Heart right ventricle (tissue), 16 donors: Measurements from ENCODE around the gene OR1D5. TPM values are rescaled to one million over a fixed set of nuclear protein-coding genes. Genes with fewer than 3 reads are reported as not detected.

Source experiments
- ATAC-seq, 8 donors: fragments of 200-7000 bp; cut with Tn5 transposase; one replicate each; pipeline ENCODE4 v1.9.1; 2020; ENCODE audit warnings: mild to moderate bottlenecking in 8 of 8, moderate library complexity in 8 of 8, moderate number of reproducible peaks in 1 of 8
- DNase-seq, 2 donors: peaks; one replicate each; pipeline ENCODE4 v3.0.0-alpha.2; 2020
- H3K27ac ChIP-seq, 10 donors: fragments of 200-600 bp; sonication (generic) in 2 of 10; one replicate each; pipeline versions ENCODE4 v1.5.0 to v1.8.0; 2020 to 2022; ENCODE audit warnings: mild to moderate bottlenecking in 3 of 10
- H3K27me3 ChIP-seq, 7 donors: fragments of 200-600 bp; one replicate each; pipeline ENCODE4 v1.8.0; 2021 to 2022; ENCODE audit warnings: mild to moderate bottlenecking in 2 of 7
- H3K36me3 ChIP-seq, 9 donors: fragments of 200-600 bp; sonication (generic) in 1 of 9; one replicate each; pipeline versions ENCODE4 v1.5.0 to v1.8.0; 2020 to 2022; ENCODE audit warnings: mild to moderate bottlenecking in 2 of 9
- H3K4me1 ChIP-seq, 9 donors: fragments of 200-600 bp; sonication (generic) in 1 of 9; one replicate each; pipeline versions ENCODE4 v1.5.0 to v1.8.0; 2020 to 2022; ENCODE audit warnings: mild to moderate bottlenecking in 4 of 9
- H3K4me3 ChIP-seq, 10 donors: fragments of 200-600 bp; sonication (generic) in 2 of 10; one replicate each; pipeline versions ENCODE4 v1.5.0 to v1.8.0; 2020 to 2022; ENCODE audit warnings: mild to moderate bottlenecking in 7 of 10, moderate library complexity in 2 of 10
- H3K9me3 ChIP-seq, 11 donors: fragments of 200-600 bp in 10 of 11; sonication (generic) in 2 of 11; one replicate each; pipeline versions ENCODE4 v1.5.0 to v1.8.0; 2013 to 2022; ENCODE audit warnings: mild to moderate bottlenecking in 2 of 11, control low read depth in 1 of 11, moderate library complexity in 1 of 11
- WGBS, 2 donors: extraction: QIAGEN DNeasy Blood & Tissue Kit; methylation state at CpG; one replicate each; pipeline ENCODE4 v1.1.7; 2013; ENCODE audit warnings: inconsistent platforms in 1 of 2; 5-methylcytosine and 5-hydroxymethylcytosine counted together
- intact Hi-C, 10 donors: fragments of 100-400 bp; cut with DNase I; formaldehyde crosslinking; loops; one replicate each; pipeline versions ENCODE4 v1.11.1 to v1.14.2; 2022
- polyA plus RNA-seq, 2 donors: library from polyadenylated mRNA; stranded (reverse); fragments of 200-250 nt; gene quantifications; one replicate each; pipeline ENCODE4 v1.2.3, GENCODE V29; 2013
- total RNA-seq, 10 donors: library from RNA; stranded (reverse); fragmentation: NEBNext Ultra II Directional in 3 of 10; extraction: Animal tissue kit (Norgen Biotek cat#: 25700) in 3 of 10; gene quantifications; one replicate each; pipeline versions ENCODE4 v1.2.1 to v1.2.4, GENCODE V29; 2021 to 2023
- TF ChIP-seq, protein P1 (sequence below), 9 donors: fragments of 200-600 bp; sonication (generic) in 2 of 9; IDR thresholded peaks; one replicate each; pipeline versions ENCODE4 v1.5.0 to v1.8.0; 2021 to 2022; ENCODE audit warnings: antibody characterized with exemption in 9 of 9, mild to moderate bottlenecking in 5 of 9, moderate library complexity in 1 of 9
- donor health status: Arrhythmogenic right ventricular cardiomyopathy.
- donor health status: ischemic (EF 13 %, LVEDD 7.1; RV severe dilation, severe dysfunction).
- donor health status: healthy with polysubstance abuse.
- donor health status: DM: no; HTN: yes; CAD: no.
- donor health status: DM: no; HTN: no; CAD: no.
- donor health status: ischemic (EF 25% LVEDD 6.9; RV normal size, moderate dysfunction).
- donor health status: ischemic (EF 25% LVEDD 5.7; RV mildly dilated, moderate dysfunction).
- donor health status: healthy.
- donor health status: DM: yes; HTN: yes; CAD: no.
- donor health status: Ischemic cardiomyopathy.
- donor health status: ischemic (EF 35%, LVEDD 5.7; RV mildly dilated, moderate dysfunction).
- donor health status: nonischemic (EF 11% LVEDD 7.7; RV severe dilation, severe dysfunction).
- donor health status: DM: yes; HTN: yes; CAD: no.
- donor health status: PGD.
- donor health status: ischemic (EF 29% LVEDD 5.4; RV normal size, mild dysfunction).
- donor health status: nonischemic (EF 23%, LVEDD 6.1; RV moderate dilation, normal function).

The OR1D5 gene
- total and polyA plus RNA-seq, 12 donors, result not detected

DNA sequence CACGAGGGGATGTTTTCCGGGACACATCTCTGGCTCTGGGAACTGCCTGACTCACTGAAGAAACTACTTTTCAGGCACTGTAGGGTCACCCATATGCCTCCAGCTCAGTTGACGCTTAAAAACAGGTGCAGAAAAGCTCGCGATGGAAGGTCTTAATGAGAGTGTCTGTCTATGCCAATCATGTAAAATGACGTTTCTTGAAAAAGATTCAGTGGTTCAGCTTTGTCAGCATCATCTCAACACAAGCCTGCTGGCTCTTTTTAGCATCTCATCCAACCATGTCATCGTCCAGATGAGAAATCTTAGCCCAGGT is 27.5 kb downstream of the OR1D5 start:
- 90 to 91% methylated on average over 7 of the region's 7 CpGs for WGBS, 2 donors
- TF ChIP-seq, protein P1, sequence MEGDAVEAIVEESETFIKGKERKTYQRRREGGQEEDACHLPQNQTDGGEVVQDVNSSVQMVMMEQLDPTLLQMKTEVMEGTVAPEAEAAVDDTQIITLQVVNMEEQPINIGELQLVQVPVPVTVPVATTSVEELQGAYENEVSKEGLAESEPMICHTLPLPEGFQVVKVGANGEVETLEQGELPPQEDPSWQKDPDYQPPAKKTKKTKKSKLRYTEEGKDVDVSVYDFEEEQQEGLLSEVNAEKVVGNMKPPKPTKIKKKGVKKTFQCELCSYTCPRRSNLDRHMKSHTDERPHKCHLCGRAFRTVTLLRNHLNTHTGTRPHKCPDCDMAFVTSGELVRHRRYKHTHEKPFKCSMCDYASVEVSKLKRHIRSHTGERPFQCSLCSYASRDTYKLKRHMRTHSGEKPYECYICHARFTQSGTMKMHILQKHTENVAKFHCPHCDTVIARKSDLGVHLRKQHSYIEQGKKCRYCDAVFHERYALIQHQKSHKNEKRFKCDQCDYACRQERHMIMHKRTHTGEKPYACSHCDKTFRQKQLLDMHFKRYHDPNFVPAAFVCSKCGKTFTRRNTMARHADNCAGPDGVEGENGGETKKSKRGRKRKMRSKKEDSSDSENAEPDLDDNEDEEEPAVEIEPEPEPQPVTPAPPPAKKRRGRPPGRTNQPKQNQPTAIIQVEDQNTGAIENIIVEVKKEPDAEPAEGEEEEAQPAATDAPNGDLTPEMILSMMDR (IDR thresholded peaks at IDR 0.05), result no peak
- Histone ChIP-seq H3K9me3 (no peaks in the 10 kb centered on the region), H3K4me1 (peaks cover 0 to 9% (median 1%) of the 10 kb centered on the region in 9 donors), H3K4me3 (no peak overlapping the region), H3K27me3 (peaks cover 0 to 2% (median 0%) of the 10 kb centered on the region in 7 donors), H3K36me3 (peaks cover 0 to 7% (median 0%) of the 10 kb centered on the region in 9 donors), H3K27ac (no peak overlapping the region)
- ATAC-seq (peak in 1 of 8 donors; percentile 2), DNase-seq (peak in 1 of 2 donors; percentile 1)
- intact Hi-C loops, result no loop called here

DNA sequence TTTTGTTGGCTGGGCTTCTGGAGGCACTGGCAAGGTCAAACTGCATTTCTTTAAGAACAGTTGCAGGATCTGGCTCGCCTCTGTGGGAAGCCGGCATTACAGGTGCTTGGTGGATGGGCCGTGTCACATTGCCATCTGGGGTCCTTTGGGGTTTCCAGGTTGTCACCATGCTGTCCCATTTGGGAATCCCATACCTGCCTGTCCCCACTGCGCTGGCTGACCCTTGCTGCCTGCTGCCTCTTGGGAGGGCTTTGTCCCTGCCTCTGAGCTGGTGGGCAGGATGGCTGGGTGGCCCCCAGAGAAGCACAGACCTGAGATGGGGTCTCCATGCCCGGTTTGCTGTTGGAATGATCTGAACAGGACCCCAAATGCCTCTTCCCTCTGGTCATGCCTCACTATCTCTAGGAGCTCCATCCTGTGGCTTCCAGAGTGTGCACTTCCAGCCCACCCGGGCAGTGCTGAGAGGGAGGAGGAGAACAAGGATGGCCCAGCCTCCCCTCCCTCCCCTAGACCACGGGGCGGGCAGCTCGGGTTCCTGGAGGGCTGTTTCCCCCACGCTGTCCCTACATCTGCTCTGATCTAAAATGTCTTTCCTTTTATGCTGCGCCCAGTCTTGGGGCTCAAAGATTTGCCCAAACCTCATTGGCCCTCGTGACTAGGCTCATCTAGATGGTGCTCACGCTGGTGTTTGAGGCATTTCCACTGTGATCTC is 28.0 kb downstream of the OR1D5 start:
- Histone ChIP-seq H3K27ac (no peak overlapping the region), H3K27me3 (no peaks in the 10 kb centered on the region), H3K4me3 (no peak overlapping the region), H3K9me3 (no peaks in the 10 kb centered on the region), H3K4me1 (peaks cover 0 to 15% (median 6%) of the 10 kb centered on the region in 9 donors), H3K36me3 (peaks cover 0 to 7% (median 0%) of the 10 kb centered on the region in 9 donors)
- 76 to 81% methylated on average over 13 of the region's 13 CpGs for WGBS, 2 donors
- TF ChIP-seq, protein P1 (IDR thresholded peaks at IDR 0.05), result no peak
- ATAC-seq (peak in 1 of 8 donors; percentile 46), DNase-seq (peak in 1 of 2 donors; percentile 3)
- intact Hi-C loops, result no loop called here

DNA sequence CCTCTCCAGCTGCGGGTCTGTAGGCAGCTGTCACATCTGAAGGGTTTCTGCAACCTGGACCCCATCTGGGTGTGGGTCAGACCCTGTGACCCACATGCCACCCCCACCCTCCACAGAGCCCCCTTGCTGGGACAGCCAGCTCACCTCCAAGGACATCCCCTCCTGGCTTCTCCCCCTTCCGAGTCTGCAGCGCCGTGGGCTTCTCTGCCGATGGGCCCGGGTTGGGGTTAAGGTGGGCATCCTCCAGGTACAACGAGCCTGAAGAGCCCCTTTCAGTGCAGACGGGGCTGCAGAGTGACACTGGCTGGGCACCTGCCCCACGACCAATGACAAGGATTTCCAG is 28.9 kb downstream of the OR1D5 start:
- peaks cover 0 to 7% (median 0%) of the 10 kb centered on the region in 9 donors for H3K36me3 ChIP-seq
- peak overlapping the region in 1 of 10 donors; percentile 10 for H3K27ac ChIP-seq
- WGBS, 2 donors, result 76 to 80% methylated on average over 9 of the region's 9 CpGs
- no peaks in the 10 kb centered on the region for H3K27me3 ChIP-seq
- no peak overlapping the region for H3K4me3 ChIP-seq
- TF ChIP-seq, protein P1 (IDR thresholded peaks at IDR 0.05), result no peak
- peaks cover 2 to 20% (median 14%) of the 10 kb centered on the region in 9 donors for H3K4me1 ChIP-seq
- no peaks in the 10 kb centered on the region for H3K9me3 ChIP-seq
- DNase-seq (peak in 1 of 2 donors; percentile 2), ATAC-seq (peak in 1 of 8 donors; percentile 6)
- intact Hi-C loops, result no loop called here

DNA sequence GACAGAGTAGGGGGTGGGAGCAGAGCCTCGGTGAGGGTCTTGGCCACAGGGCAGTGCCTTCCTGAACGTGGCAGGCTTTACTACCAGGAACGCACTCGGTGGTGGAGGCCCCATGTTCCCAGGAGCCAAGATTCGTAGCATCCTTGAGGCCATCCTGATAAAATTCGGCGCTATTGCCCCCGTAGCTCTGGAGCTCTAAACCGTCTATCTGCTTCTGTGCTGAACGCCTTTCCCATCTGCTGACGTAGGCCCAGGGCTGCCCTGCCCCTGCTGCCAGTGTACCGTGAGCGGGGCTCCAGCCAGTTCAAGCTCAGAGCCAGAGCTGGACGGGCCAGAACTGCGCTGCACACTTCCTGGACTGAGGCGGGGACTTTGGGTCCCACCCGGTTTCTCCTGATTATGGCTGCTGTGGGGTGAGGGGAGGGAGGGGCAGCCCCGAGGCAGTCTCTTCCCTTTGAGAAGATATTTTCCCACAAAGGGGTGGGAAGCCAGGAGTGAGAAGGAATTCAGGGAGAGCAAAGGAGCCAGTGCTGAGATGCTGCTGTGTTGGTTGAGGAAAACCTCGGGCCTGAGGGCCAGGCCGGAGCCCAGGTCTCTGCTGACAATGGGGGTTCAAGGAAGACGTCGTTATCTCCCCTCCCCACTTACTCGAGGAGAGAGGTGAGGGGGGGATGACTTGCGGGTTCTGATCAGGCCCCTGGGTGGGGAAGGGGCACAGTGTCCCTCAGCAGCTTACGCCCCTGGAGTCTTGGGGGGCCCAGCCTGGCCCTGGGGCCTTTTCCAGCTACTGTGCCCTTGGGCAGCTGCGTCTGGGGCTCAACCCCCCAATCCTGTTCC is 29.4 kb downstream of the OR1D5 start:
- Histone ChIP-seq H3K9me3 (no peaks in the 10 kb centered on the region), H3K27ac (peak overlapping the region in 1 of 10 donors; percentile 19), H3K4me3 (no peak overlapping the region), H3K27me3 (no peaks in the 10 kb centered on the region), H3K4me1 (peaks cover 2 to 26% (median 19%) of the 10 kb centered on the region in 9 donors), H3K36me3 (peaks cover 0 to 7% (median 0%) of the 10 kb centered on the region in 9 donors)
- peak in 4 of 8 donors; percentile 4 to 74 (median 20) for ATAC-seq
- intact Hi-C loops, result no loop called here
- WGBS, 2 donors, result 76% methylated on average over 26 of the region's 26 CpGs
- TF ChIP-seq, protein P1 (IDR thresholded peaks at IDR 0.05), result no peak
- DNase-seq, result no peak
